NB4 (cell line): Measurements from ENCODE around the gene CARD16.
"Not testable (repeated sequence)": the region's sequence is repeated elsewhere in the genome, so short reads cannot be mapped to it uniquely, and the experiment has no call there.

Source experiments
- DNase-seq: peaks from one replicate; pipeline ENCODE4 v3.0.0; 2010; ENCODE audit warnings: low read depth
- H3K4me3 ChIP-seq: one replicate; pipeline ENCODE4 v1.5.1; 2011; ENCODE audit warnings: mild to moderate bottlenecking, low read depth, low read length, moderate library complexity
- CTCF ChIP-seq: IDR thresholded peaks from one replicate; pipeline ENCODE4 v1.5.1; 2012; ENCODE audit warnings: low read depth, low read length
- MAX ChIP-seq: IDR thresholded peaks from 2 replicates; pipeline ENCODE4 v1.6.1; 2011; ENCODE audit warnings: low read depth, low read length
- MYC ChIP-seq: IDR thresholded peaks from 2 replicates; pipeline ENCODE4 v1.6.1; 2011; ENCODE audit warnings: low read depth, low read length
- POLR2A ChIP-seq: IDR thresholded peaks from 2 replicates; pipeline ENCODE4 v1.6.1; 2011; ENCODE audit warnings: mild to moderate bottlenecking; ENCODE audit not compliant: insufficient read length; ENCODE audit errors: extremely low read depth

CARD16 gene

GRCh38 chr11:105073456-105074165 is 28.5 kb upstream of the CARD16 start:
- TF ChIP-seq POLR2A (no peak), MAX (no peak), MYC (no peak), CTCF (no peak)
- no peak overlapping the region for H3K4me3 ChIP-seq
- DNase-seq, result no peak

- H3K4me3 ChIP-seq, DNase-seq: not testable (repeated sequence)
Observed at GRCh38 chr11:105072080-105072479, 26.9 kb upstream of the CARD16 start.

- TF ChIP-seq POLR2A (no peak), CTCF (no peak), MAX (no peak), MYC (no peak)
- no peak for DNase-seq
- no peak overlapping the region for H3K4me3 ChIP-seq
Observed at GRCh38 chr11:105071089-105071732, 26.1 kb upstream of the CARD16 start.

GRCh38 chr11:105070306-105070705 is 25.2 kb upstream of the CARD16 start:
- no peak for TF ChIP-seq MYC
- no peak for TF ChIP-seq CTCF
- TF ChIP-seq MAX, result no peak
- no peak for TF ChIP-seq POLR2A
- DNase-seq, result no peak
- H3K4me3 ChIP-seq, result no peak overlapping the region

- not testable (repeated sequence) for DNase-seq, H3K4me3 ChIP-seq
Observed at GRCh38 chr11:105069749-105070148, 24.6 kb upstream of the CARD16 start.

- not testable (repeated sequence) for H3K4me3 ChIP-seq, DNase-seq
Observed at GRCh38 chr11:105063245-105063941, 18.3 kb upstream of the CARD16 start.

GRCh38 chr11:105057432-105057831 is 12.3 kb upstream of the CARD16 start:
- no peak for DNase-seq
- TF ChIP-seq MAX, result no peak
- no peak for TF ChIP-seq CTCF
- TF ChIP-seq POLR2A, result no peak
- no peak for TF ChIP-seq MYC
- H3K4me3 ChIP-seq, result no peak overlapping the region
